ENCODE measurements around the gene COP1.
"Not testable (repeated sequence)": the region's sequence is repeated elsewhere in the genome, so short reads cannot be mapped to it uniquely, and the experiment has no call there.

COP1 gene

DNA sequence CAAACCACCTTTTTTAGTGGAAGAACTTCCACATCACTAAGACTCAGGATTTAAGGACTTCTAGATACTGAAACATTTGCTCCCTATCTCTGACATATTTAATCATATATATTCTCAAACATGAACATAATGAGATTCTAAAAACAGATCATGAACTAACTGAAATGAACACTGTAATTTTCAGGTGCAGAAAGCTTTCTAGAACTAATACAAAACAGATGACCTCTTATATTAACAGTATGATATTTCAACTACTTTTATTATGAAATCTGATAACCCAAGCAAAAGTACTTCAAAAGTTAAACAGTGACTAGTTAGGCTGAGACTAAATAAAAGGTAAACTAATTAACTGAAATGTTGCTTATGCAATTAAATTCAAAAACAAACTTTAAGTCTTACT, 157.5 kb downstream of the COP1 start:
- DNase-seq (ENCODE audit: low read depth in 2 of 3, low spot score in 2 of 3) = no peak

DNA sequence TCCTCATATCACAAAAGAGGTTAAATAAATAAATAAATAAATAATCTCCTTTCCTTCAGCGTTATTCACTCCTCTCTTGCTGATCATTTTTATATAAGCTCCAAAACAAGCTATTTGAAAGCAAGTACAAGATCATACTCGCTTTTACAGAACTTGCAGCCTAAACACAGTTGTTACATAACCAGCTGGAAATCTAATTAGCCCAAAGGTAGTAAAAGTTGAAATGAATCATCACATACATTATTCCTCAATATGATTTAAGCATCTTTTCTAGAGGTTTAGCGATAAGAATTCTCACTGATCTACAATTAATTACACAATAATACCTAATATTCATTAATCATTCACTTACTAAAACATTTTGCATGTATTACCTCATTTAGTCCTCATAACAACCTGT, 160.2 kb downstream of the COP1 start:
- no peak for DNase-seq (ENCODE audit: low read depth in 2 of 3, low spot score in 2 of 3)

DNA sequence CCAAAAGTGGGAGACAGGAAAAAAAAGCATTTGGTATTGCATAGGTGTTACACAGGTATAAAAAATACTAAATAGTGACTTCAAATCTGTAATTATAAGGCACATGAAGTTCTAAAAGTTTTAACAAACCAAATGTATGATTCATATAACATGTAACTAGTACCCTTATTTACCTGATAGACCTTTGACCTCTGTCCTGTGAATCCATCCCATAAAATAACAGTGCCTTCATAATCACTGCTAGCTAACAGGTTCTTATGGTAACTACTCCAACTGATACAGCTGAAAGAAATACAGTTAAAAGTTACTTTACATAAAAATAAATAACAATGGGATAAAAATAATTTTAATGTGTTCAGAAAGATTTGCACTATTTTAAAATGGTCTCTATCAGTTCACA, 163.5 kb downstream of the COP1 start:
- DNase-seq (ENCODE audit: low read depth in 2 of 3, low spot score in 2 of 3) = no peak

DNA sequence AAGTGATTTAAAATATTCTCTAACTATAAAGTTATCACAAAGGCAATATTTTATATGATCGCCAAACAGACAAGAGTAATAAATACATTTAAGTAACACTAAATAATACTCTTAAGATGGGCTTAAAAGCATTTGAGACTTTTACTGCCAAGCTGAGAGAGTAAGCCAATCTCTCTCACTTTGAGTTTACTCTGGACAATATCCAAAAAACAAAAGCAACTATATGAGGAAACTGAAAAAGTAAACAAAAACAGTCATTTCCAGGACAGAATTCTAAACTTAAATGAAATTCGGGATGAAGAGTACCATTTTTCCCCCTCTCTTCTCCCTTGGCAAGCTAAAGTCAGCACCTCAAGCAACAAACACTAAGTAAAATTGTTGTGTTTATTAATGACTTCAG, 173.2 kb downstream of the COP1 start:
- DNase-seq (ENCODE audit: low read depth in 2 of 3, low spot score in 2 of 3) = no peak

DNA sequence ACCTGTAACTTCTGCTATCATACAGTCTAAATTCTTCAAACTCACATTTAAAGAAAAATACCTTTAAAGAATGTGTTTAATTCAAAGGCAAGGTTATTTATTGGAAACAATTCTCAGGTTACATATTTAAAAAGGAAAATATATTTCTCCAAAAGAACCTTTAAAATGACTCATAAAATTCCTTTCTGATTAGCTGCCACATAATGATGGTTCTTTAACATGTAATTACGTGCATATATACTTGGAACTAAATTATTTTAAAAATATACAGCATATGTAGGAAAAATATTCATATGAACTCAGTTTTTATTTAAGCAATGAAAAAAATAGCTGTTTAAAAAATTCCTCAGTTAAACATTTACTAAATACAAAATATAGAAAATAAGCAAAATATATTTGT, 173.6 kb downstream of the COP1 start:
- no peak for DNase-seq (ENCODE audit: low read depth in 2 of 3, low spot score in 2 of 3)

DNA sequence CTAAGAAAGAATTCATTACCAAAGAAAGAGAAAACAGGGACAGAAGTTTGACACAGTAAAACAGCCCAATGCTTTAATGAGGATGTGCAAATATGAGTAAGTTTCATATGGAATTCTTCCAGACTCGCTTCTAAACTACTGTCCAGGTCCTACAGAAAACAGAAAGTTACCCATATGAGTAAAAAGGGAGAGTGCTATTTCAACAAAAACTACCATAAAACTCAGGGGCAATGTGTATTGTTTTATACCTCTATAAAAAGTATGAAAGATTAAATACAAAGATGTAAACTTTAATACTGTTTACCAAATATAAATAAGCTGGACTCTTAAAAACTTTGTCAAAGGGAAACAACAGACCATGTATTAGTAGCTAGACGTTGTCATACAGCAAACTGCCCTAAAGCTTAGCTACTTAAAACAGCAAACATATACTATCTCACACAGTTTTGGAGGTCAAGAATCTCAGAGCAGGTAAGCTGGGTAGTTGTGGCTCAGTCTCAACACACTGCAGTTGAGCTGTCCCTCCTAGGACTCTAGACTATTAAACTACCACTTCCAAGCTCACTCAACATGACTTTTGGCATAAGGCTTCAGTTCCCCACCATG, 174.9 kb downstream of the COP1 start:
- no peak for DNase-seq (ENCODE audit: low read depth in 2 of 3, low spot score in 2 of 3)

DNA sequence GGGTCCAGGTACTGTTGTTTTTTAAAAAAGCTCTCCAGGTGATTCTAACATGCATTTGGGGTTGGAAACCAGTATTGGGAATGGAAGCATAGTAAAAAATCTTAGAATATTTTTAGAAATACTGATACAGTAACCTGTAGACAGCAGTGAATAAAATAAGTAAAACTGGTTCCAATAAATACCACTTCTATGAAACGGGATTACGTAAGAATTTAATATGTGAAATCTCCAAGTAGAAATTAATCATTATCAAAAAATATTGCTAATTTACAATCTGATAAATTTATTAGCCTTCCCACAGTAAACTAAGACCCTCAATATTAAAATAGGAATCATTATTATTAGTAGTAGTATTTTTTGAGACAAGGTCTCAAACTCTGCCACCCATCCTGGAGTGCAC, 177.5 kb downstream of the COP1 start:
- DNase-seq (ENCODE audit: low read depth in 2 of 3, low spot score in 2 of 3) = no peak

DNA sequence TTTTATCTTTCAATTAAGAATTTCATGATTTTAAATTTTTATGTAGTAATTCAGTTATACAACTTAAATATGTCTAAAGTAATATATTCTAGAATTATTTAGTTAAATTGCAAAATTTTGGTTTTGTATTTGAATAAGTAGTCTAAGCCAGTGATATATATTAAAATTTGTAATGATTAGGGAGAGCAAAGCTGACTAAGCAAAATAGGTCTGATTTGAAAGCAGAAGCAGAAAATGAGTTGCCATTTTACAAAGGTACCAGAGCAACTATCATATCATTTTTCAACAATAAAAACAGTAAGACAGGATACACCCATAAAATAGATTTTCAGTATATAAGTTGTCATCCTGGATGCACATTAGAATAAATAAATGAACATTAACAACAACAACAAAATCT, 177.9 kb downstream of the COP1 start:
- no peak for DNase-seq (ENCODE audit: low read depth in 2 of 3, low spot score in 2 of 3)

DNA sequence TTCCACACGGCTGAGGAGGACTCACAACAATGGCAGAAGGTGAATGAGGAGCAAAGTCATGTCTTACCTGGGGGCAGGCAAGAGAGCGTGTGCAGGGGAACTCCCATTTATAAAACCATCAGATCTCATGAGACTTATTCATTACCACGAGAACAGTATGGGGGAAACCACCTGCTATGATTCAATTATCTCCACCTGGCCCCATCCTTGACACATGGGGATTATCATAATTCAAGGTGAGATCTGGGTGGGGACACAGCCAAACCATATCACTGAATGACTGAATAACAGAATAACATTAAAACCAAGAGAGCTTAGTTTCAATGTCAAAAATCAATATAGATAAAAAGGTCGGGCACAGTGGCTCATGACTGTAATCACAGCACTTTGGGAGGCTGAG, 179.2 kb downstream of the COP1 start:
- DNase-seq (ENCODE audit: low read depth in 2 of 3, low spot score in 2 of 3) = peak in 1 of 3 experiments; percentile 1

DNA sequence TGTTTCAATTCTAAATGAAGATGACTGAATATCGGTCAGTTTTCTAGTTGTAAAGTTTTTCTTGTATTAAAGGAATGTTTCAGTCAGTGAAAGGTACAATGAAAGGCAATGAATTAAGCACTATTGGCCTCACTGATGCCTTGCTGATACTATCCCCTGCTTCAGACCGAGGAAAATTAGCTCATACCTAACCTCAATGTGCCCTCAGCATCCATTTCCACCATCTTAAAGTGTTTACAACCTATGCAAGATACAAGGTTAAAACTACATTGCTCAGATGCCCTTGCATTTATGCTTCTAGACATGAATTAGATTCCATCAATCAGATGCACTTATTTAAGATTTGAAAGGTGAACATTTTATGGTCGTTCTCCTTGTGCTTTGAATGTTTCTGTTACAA, 184.5 kb downstream of the COP1 start:
- no peak for DNase-seq (ENCODE audit: low read depth in 2 of 3, low spot score in 2 of 3)

DNA sequence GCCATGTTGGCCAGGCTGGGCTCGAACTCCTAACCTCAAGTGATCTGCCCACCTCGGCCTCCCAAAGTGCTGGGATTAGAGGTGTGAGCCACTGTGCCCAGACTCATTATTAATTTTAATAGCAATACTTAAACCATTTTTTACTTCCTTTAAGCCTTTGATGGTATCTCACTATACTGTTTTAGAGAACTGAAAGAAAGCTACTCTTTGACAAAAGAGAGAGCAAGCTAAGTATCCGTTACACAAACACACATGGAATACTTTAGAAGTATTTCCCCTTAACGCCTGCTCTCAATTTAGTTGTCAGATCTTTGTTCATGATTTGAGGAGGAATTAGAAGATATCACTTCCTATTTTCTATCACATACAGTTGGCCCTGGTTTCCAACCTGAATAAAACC, 189.4 kb downstream of the COP1 start:
- DNase-seq (ENCODE audit: low read depth in 2 of 3, low spot score in 2 of 3) = no peak

DNA sequence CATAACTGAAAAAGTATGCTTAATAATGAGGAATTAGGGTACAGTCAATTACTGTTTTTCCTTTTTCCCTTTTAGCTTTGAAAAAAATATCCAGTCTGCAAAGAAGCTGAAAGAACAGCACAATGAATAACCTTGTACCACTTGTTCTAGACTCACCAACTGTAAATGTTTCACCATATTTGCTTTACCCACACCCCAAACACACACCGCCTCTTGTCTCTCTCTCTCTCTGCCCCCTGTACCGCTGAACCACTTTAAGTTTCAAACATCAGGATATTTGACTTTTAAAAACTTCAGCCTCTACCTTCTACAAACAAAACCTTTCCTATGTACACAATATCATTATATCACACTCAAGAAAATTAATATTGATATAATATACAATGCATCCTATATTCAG, 197.1 kb downstream of the COP1 start:
- DNase-seq (ENCODE audit: low read depth in 2 of 3, low spot score in 2 of 3) = no peak

DNA sequence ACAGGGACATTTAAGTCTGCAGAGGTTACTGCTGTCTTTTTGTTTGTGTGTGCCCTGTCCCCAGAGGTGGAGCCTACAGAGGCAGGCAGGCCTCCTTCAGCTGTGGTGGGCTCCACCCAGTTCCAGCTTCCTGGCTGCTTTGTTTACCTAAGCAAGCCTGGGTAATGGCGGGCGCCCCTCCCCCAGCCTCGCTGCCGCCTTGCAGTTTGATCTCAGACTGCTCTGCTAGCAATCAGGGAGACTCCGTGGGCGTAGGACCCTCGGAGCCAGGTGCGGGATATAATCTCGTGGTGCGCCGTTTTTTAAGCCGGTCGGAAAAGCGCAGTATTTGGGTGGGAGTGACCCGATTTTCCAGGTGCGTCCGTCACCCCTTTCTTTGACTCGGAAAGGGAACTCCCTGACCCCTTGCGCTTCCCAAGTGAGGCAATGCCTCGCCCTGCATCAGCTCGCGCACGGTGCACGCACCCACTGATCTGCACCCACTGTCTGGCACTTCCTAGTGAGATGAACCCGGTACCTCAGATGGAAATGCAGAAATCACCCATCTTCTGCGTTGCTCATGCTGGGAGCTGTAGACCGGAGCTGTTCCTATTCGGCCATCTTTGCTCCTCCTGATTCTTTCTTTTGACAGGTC, 199.2 kb downstream of the COP1 start:
- DNase-seq (ENCODE audit: low read depth in 2 of 3, low spot score in 2 of 3) = not testable (repeated sequence)

DNA sequence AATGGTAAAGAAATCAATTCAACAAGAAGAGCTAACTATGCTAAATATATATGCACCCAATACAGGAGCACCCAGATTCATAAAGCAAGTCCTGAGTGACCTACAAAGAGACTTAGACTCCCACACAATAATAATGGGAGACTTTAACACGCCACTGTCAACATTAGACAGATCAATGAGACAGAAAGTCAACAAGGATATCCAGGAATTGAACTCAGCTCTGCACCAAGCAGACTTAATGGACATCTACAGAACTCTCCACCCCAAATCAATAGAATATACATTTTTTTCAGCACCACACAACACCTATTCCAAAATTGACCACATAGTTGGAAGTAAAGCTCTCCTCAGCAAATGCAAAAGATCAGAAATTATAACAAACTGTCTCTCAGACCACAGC, 212.4 kb downstream of the COP1 start:
- not testable (repeated sequence) for DNase-seq (ENCODE audit: low read depth in 2 of 3, low spot score in 2 of 3)

DNA sequence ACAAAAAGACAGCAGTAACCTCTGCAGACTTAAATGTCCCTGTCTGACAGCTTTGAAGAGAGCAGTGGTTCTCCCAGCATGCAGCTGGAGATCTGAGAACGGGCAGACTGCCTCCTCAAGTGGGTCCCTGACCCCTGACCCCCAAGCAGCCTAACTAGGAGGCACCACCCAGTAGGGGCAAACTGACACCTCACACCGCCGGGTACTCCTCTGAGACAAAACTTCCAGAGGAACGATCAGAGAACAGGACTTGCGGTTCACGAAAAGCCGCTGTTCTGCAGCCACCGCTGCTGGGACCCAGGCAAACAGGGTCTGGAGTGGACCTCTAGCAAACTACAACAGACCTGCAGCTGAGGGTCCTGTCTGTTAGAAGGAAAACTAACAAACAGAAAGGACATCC, 214.3 kb downstream of the COP1 start:
- not testable (repeated sequence) for DNase-seq (ENCODE audit: low read depth in 2 of 3, low spot score in 2 of 3)

DNA sequence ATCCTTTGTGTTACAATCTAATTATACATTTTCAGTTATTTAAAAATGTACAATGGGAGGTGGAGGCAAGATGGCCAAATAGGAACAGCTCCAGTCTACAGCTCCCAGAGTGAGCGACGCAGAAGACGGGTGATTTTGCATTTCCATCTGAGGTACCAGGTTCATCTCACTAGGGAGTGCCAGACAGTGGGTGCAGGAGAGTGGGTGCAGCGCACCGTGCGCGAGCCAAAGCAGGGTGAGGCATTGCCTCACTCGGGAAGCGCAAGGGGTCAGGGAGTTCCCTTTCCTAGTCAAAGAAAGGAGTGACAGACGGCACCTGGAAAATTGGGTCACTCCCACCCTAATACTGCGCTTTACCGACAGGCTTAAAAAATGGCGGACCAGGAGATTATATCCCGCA, 214.9 kb downstream of the COP1 start:
- DNase-seq (ENCODE audit: low read depth in 2 of 3, low spot score in 2 of 3) = not testable (repeated sequence)

DNA sequence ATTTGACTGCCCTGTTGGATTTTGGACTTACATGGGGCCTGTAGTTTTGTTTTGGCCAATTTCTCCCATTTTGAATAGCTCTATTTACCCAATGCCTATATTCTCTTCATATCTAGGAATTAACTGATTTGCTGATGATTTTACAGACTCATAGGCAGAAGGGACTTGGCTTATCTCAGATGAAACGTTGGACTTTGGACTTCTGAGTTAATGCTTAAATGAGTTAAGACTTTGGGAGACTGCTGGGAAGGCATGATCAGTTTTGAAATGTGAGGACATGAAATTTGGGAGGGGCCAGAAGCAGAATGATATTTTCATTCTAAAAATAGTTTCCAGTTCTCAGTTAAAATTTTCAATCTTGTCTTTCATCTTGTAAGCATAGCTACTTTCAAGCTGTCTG, 222.3 kb downstream of the COP1 start:
- DNase-seq (ENCODE audit: low read depth in 2 of 3, low spot score in 2 of 3) = no peak

DNA sequence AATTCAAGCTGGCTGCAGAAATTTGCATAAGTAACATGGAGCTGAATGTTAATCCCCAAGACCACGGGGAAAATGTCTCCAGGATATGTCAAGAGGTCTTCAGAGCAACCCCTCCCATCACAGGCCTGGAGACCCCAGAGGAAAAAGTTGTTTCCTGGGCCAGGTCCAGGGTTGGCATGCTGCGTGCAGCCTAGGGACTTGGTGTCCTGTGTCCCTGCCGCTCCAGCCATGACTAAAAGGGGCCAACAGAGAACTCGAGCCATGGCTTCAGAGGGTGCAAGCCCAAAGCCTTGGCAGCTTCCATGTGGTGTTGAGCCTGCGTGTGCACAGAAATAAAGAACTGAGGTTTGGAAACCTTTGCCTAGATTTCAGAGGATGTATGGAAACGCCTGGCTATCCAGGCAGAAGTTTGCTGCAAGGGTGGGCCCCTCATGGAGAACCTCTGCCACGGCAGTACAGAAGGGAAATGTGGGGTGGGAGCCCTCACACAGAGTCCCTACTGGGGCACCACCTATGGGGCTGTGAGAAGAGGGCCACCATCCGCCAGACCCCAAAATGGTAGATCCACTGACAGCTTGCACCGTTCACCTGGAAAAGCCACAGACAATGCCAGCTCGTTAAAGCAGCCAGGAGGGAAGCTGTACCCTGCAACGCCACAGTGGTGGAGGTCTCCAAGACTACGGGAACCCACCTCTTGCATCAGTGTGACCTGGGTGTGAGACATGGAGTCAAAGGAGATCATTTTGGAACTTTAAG, 222.9 kb downstream of the COP1 start:
- DNase-seq (ENCODE audit: low read depth in 2 of 3, low spot score in 2 of 3) = no peak

DNA sequence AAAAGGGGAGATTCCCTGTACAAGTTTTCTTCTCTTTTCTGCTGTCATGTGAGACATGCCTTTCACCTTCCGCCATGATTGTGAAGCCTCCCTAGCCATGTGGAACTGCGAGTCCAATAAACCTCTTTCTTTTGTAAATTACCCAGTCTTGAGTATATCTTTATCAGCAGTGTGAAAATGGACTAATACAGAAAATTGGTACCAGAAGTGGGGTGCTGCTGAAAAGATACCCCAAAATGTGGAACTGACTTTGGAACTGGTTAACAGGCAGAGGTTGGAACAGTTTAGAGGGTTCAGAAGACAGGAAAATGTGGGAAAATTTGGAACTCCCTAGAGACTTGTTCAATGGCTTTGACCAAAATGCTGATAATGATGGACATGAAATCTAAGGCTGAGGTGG, 223.7 kb downstream of the COP1 start:
- DNase-seq (ENCODE audit: low read depth in 2 of 3, low spot score in 2 of 3) = not testable (repeated sequence)

DNA sequence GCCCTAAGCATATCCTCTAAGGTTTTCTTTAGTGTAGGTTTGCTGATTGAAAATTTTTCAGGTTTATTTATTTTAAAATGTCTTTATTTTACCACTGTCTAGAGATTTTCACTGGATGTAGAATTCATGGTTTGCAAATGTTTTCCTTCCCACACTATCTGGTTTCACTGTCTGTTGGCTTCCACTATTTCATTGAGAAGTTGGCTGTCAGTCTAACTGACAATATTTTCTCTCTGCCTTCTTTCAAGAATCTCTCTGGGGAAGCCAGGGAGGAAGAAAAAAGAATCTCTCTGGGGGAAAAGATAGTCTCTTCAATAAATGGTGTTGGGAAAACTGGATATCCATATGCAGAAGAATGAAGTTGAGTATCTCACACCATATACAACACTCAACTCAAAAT, 226.0 kb downstream of the COP1 start:
- no peak for DNase-seq (ENCODE audit: low read depth in 2 of 3, low spot score in 2 of 3)

DNA sequence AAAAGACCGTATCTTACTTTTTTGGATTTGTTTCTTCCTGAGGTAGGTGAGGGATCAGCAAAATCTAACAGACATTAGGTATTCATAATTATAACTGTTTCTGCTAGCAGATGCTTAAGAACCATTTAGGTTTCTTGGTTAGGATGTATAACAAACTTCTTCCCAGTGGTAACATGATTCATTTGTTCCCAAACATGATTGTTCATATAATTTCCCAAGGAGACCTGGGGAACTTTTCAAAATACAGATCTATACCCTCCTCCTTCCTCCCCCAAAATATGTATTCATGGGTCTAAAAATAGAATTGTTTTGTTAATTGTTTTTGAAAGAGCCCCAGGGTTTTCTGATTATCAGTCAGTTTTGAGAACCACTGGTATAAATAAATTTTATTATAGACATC, 228.2 kb downstream of the COP1 start:
- no peak for DNase-seq (ENCODE audit: low read depth in 2 of 3, low spot score in 2 of 3)

DNA sequence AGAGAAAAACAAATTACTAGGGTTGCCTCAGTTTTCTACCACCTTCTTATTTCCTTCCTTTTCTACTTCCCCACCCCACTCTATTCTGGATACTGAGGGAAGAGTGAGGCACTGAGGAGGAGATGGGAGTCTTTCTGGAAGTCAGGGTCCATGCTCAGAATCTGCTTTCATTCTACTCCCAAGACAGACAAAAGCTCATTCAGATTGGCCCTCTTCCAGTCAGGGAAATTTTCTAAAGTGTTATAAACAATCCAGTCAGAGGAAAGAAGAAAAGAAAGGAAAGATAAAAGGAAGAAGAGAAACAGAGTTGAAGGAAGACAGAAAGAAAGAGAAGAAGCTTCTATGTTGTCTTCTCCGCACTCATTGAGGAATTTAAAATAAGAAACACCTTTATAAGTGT, 228.6 kb downstream of the COP1 start:
- no peak for DNase-seq (ENCODE audit: low read depth in 2 of 3, low spot score in 2 of 3)

Data from activated CD8-positive, alpha-beta memory T cell treated with anti-CD3 and anti-CD28 coated beads for 48 hours (primary cell).